DND-41 (cell line): ENCODE results near the gene LRRC52.

ENCODE experiments used
- ATAC-seq: fragments of 200-7000 bp; cut with Tn5 transposase; 3 replicates; pipeline ENCODE4 v1.9.1; 2021; ENCODE audit warnings: low read depth; ENCODE audit not compliant: insufficient read depth
- DNase-seq: peaks from one replicate; pipeline ENCODE4 v3.0.0-alpha.2; 2020
- H2AFZ ChIP-seq: 2 replicates; pipeline ENCODE4 v1.6.0; 2012; ENCODE audit warnings: low read depth, low read length
- H3K27ac ChIP-seq: 2 replicates; pipeline ENCODE4 v1.5.1; 2012; ENCODE audit warnings: low read length, inconsistent platforms
- H3K27me3 ChIP-seq: fragments of 200-600 bp; sonication (generic); 2 replicates; pipeline ENCODE4 v1.6.0; 2012; ENCODE audit warnings: low read length, mild to moderate bottlenecking, inconsistent platforms; ENCODE audit not compliant: insufficient read depth, poor library complexity
- H3K36me3 ChIP-seq: 2 replicates; pipeline ENCODE4 v1.5.1; 2012; ENCODE audit warnings: low read length, inconsistent platforms; ENCODE audit not compliant: insufficient read depth
- H3K4me1 ChIP-seq: 2 replicates; pipeline ENCODE4 v1.5.1; 2012; ENCODE audit warnings: mild to moderate bottlenecking, low read length; ENCODE audit not compliant: insufficient read depth
- H3K4me2 ChIP-seq: 2 replicates; pipeline ENCODE4 v1.6.0; 2012; ENCODE audit warnings: mild to moderate bottlenecking, moderate library complexity, low read length, inconsistent platforms; ENCODE audit not compliant: insufficient read depth
- H3K4me3 ChIP-seq, 2 experiments: fragments of 200-600 bp in 1 of 2; shearing (Covaris generic) in 1 of 2; 2 replicates each; pipeline ENCODE4 v1.5.1; 2012 to 2016; ENCODE audit warnings: inconsistent platforms in 2 of 2, low read length in 2 of 2, mild to moderate bottlenecking in 2 of 2, low read depth in 1 of 2, moderate library complexity in 1 of 2
- H3K79me2 ChIP-seq: 2 replicates; pipeline ENCODE4 v1.6.0; 2012; ENCODE audit warnings: low read length, inconsistent platforms; ENCODE audit not compliant: insufficient read depth
- H3K9ac ChIP-seq: 2 replicates; pipeline ENCODE4 v1.6.0; 2012; ENCODE audit warnings: low read depth, mild to moderate bottlenecking, inconsistent platforms, low read length, moderate library complexity
- H3K9me3 ChIP-seq: 2 replicates; pipeline ENCODE4 v1.5.1; 2012; ENCODE audit warnings: low read length, moderate library complexity, mild to moderate bottlenecking, inconsistent platforms; ENCODE audit not compliant: insufficient read depth, severe bottlenecking
- H4K20me1 ChIP-seq: 2 replicates; pipeline ENCODE4 v1.6.0; 2012; ENCODE audit warnings: low read length; ENCODE audit not compliant: insufficient read depth
- EZH2 ChIP-seq: IDR thresholded peaks from 3 replicates; pipeline ENCODE4 v1.6.1; 2012; ENCODE audit warnings: borderline replicate concordance, low read depth, mild to moderate bottlenecking, moderate library complexity, low read length, inconsistent platforms; ENCODE audit not compliant: severe bottlenecking
- TF ChIP-seq, protein P1 (sequence below): IDR thresholded peaks from 2 replicates; pipeline ENCODE4 v1.5.1; 2012; ENCODE audit warnings: borderline replicate concordance, low read length, moderate library complexity, mild to moderate bottlenecking; ENCODE audit not compliant: poor library complexity, severe bottlenecking; ENCODE audit errors: extremely low read depth

Gene LRRC52, protein sequence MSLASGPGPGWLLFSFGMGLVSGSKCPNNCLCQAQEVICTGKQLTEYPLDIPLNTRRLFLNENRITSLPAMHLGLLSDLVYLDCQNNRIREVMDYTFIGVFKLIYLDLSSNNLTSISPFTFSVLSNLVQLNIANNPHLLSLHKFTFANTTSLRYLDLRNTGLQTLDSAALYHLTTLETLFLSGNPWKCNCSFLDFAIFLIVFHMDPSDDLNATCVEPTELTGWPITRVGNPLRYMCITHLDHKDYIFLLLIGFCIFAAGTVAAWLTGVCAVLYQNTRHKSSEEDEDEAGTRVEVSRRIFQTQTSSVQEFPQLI

DNA sequence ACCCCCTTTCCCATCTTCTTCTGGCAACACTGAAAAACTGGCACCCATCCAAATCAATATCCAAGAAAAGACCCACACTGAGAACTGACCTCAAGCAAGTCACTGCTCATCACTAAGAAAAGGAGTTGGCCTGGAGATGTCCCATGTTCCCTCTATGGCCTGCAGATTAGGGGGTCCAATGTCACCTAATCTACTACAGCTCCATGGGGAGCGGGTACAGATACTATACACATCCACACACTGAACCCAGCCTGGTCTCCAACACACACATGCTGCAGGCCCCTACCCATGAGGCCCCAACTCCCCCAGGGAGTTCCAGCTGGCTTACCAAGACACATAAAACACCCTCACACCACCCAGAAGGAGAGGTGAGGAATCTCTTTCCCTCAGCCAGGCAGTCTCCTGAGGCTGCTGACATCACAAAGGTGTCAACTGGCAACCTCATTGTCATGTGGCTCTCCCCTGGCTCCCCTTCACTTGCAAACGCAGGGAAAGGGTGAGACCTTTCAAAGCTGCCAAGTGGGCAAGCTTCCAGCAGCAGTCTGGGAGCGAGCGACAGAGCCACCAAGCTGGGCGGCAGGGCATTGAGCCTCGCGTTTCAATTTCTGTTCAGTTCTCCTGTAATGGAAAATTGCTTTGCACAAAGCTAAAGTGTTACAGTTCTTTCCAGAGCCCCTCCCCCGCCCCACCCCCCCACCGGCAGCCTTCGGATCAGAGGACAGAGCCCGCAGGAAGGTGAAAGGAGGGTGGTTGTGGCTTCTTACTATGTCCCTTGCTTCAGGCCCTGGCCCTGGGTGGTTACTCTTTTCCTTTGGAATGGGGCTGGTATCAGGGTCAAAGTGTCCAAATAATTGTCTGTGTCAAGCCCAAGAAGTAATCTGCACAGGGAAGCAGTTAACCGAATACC is at the start of gene LRRC52:
Gene LRRC52, plus strand, starts transcription at position 469 of the 907 bp plus-strand sequence. Its CDS starts 297 bp downstream, at position 766.
- Histone ChIP-seq H3K4me3 (no peak within 1 kb of the TSS), H2AFZ (no peak within 1 kb of the TSS), H4K20me1 (no peaks in the 10 kb centered on the region), H3K36me3 (no peaks in the 10 kb centered on the region), H3K9me3 (no peaks in the 10 kb centered on the region), H3K9ac (no peak within 1 kb of the TSS), H3K27ac (no peak within 1 kb of the TSS), H3K27me3 (peaks cover 46% of the 10 kb centered on the region), H3K4me1 (no peaks in the 10 kb centered on the region), H3K4me2 (no peak within 1 kb of the TSS), H3K79me2 (no peaks in the 10 kb centered on the region)
- TF ChIP-seq EZH2: no peak
- TF ChIP-seq, protein P1, sequence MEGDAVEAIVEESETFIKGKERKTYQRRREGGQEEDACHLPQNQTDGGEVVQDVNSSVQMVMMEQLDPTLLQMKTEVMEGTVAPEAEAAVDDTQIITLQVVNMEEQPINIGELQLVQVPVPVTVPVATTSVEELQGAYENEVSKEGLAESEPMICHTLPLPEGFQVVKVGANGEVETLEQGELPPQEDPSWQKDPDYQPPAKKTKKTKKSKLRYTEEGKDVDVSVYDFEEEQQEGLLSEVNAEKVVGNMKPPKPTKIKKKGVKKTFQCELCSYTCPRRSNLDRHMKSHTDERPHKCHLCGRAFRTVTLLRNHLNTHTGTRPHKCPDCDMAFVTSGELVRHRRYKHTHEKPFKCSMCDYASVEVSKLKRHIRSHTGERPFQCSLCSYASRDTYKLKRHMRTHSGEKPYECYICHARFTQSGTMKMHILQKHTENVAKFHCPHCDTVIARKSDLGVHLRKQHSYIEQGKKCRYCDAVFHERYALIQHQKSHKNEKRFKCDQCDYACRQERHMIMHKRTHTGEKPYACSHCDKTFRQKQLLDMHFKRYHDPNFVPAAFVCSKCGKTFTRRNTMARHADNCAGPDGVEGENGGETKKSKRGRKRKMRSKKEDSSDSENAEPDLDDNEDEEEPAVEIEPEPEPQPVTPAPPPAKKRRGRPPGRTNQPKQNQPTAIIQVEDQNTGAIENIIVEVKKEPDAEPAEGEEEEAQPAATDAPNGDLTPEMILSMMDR: no peak
- no peak for ATAC-seq
- DNase-seq: no peak

DNA sequence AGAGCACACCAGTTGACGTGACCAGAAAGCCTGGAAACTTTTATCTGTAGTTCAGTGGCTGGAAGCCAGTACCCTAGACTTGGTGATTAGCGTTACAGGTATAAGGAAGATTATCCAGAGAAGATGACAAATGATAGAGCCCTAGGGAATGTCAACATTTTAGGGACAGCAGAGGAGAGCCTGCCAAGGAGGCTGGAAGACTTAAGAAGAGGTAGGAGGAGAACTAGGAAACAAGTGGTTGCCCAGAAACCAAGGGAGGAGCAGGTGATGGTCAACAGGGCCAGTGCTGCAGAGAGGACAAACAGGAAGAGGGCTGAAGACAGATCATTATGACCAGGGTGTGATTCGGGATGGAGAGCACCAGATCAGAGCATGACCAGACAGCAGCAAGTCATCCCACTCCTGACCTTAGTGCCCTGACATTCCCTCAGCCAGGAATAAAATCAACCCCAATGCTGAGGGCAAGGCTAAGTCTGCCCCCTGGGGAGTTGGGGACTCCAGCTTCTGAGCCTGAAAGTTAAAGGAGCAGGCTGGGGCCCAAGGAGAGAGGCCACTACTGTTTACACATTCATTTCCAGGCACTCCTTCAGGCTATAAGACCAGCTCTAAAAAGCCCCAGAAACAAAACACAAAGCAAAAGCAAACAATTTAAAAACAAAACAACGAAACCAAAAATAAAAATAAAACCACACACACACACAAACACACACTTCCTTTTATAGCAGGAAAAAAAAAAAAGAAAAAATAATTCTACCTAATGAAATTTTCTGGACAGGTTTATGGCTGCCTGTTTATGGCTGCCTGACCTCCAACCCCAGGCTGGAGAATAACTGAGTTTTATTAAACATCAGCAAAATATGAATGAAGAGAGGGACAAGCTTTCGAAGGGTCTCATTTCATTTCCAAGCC is 48.6 kb upstream of the LRRC52 start:
- H3K27me3 ChIP-seq: peaks cover 23% of the 10 kb centered on the region
- no peak overlapping the region for H3K27ac ChIP-seq
- H4K20me1 ChIP-seq: no peaks in the 10 kb centered on the region
- DNase-seq (no peak), ATAC-seq (no peak)
- H2AFZ ChIP-seq: no peak overlapping the region
- no peak overlapping the region for H3K4me2 ChIP-seq
- H3K79me2 ChIP-seq: no peaks in the 10 kb centered on the region
- H3K36me3 ChIP-seq: no peaks in the 10 kb centered on the region
- H3K9ac ChIP-seq: no peak overlapping the region
- H3K4me1 ChIP-seq: no peaks in the 10 kb centered on the region
- no peak for TF ChIP-seq EZH2
- H3K9me3 ChIP-seq: no peaks in the 10 kb centered on the region
- H3K4me3 ChIP-seq: no peak overlapping the region

DNA sequence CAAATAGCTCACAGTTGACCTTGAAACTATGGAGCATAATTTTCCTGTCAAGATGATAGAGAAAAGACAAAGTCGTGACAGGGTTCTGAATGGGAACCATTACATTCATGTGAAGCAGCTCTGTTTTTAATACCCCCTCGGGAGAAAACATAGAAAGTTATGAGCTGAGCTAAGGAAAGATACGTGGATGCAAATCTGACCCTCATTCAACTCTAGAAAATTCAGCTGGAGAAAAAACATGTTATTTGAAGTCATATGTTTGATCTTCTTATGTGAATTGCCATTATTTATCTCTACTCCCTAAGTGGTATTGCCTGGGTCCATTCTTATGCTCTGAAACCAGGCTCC is 48.0 kb upstream of the LRRC52 start:
- peaks cover 21% of the 10 kb centered on the region for H3K27me3 ChIP-seq
- H3K9me3 ChIP-seq: no peaks in the 10 kb centered on the region
- H3K4me3 ChIP-seq: no peak overlapping the region
- H3K36me3 ChIP-seq: no peaks in the 10 kb centered on the region
- H3K4me2 ChIP-seq: no peak overlapping the region
- no peaks in the 10 kb centered on the region for H3K4me1 ChIP-seq
- H3K9ac ChIP-seq: no peak overlapping the region
- DNase-seq: no peak
- H3K79me2 ChIP-seq: no peaks in the 10 kb centered on the region
- no peak for ATAC-seq
- TF ChIP-seq EZH2: no peak
- TF ChIP-seq, protein P1: no peak
- no peak overlapping the region for H3K27ac ChIP-seq
- no peak overlapping the region for H2AFZ ChIP-seq
- H4K20me1 ChIP-seq: no peaks in the 10 kb centered on the region
